T-cell (primary cell): ENCODE measurements around the gene HS6ST3. TPM values are rescaled to one million over a fixed set of nuclear protein-coding genes. Genes with fewer than 3 reads are reported as not detected.

ENCODE experiments used
- ATAC-seq, 4 experiments: fragments of 200-7000 bp in 3 of 4; fragments of 150-1000 bp in 1 of 4; cut with Tn5 transposase; replicated peaks in 1 of 4; 1 replicate in 3 of 4; 2 replicates in 1 of 4; pipeline ENCODE4 v1.10.0; 2021; ENCODE audit warnings: moderate library complexity in 3 of 4, mild to moderate bottlenecking in 2 of 4, moderate number of reproducible peaks in 1 of 4
- CTCF ChIA-PET, 2 donors: fragments of 300-600 bp; sonication (Branson Sonifier 250); formaldehyde crosslinking; loops; one replicate each; lab custom pipeline; 2022; ENCODE audit warnings: antibody characterized with exemption in 2 of 2; lab: Charles Lee
- POLR2A ChIA-PET, 2 donors: fragments of 300-600 bp; sonication (Branson Sonifier 250); formaldehyde crosslinking; loops; one replicate each; lab custom pipeline; 2022; ENCODE audit warnings: antibody characterized with exemption in 2 of 2; lab: Charles Lee
- DNase-seq, 35 experiments: peaks; one replicate each; pipeline versions ENCODE4 v3.0.0 to v3.0.0-alpha.2; 2013 to 2023
- H3K27ac ChIP-seq: one replicate; pipeline ENCODE4 v1.5.1; 2013; ENCODE audit warnings: low read length
- H3K27me3 ChIP-seq, 2 experiments: replicated peaks in 1 of 2; 1 replicate in 1 of 2; 2 replicates in 1 of 2; pipeline versions ENCODE4 v1.6.1 to v1.7.0; 2013; ENCODE audit warnings: low read length in 1 of 2, mixed read lengths in 1 of 2; ENCODE audit not compliant: control insufficient read depth in 2 of 2, insufficient read depth in 2 of 2; ENCODE audit errors: extremely low read depth in 1 of 2
- H3K36me3 ChIP-seq, 2 donors: 1 replicate in 1 of 2; 2 replicates in 1 of 2; pipeline versions ENCODE4 v1.6.1 to v1.7.0; 2013; ENCODE audit warnings: low read length in 1 of 2; ENCODE audit not compliant: control insufficient read depth in 2 of 2, insufficient read depth in 1 of 2; ENCODE audit errors: extremely low read depth in 1 of 2
- H3K4me1 ChIP-seq, 2 experiments: 1 replicate in 1 of 2; 2 replicates in 1 of 2; pipeline versions ENCODE4 v1.6.1 to v1.7.0; 2013; ENCODE audit warnings: low read length in 2 of 2, mixed read lengths in 1 of 2; ENCODE audit not compliant: insufficient read depth in 2 of 2, control insufficient read depth in 1 of 2; ENCODE audit errors: extremely low read depth in 1 of 2
- H3K4me3 ChIP-seq, 2 donors: 1 replicate in 1 of 2; 2 replicates in 1 of 2; pipeline versions ENCODE4 v1.5.1 to v1.7.0; 2013; ENCODE audit warnings: mild to moderate bottlenecking in 2 of 2, low read length in 1 of 2, moderate library complexity in 1 of 2; ENCODE audit not compliant: control insufficient read depth in 1 of 2; ENCODE audit errors: extremely low read depth in 1 of 2
- H3K9me3 ChIP-seq: 2 replicates; pipeline ENCODE4 v1.7.0; 2013
- H3K27ac Mint-ChIP-seq, 2 donors: one replicate each; pipeline ENCODE4 v1.8.0; 2020 to 2021; ENCODE audit warnings: mild to moderate bottlenecking in 2 of 2, mixed read lengths in 2 of 2
- H3K27me3 Mint-ChIP-seq, 2 donors: one replicate each; pipeline ENCODE4 v1.8.0; 2021 to 2022; ENCODE audit warnings: mixed read lengths in 2 of 2
- H3K36me3 Mint-ChIP-seq: one replicate; pipeline ENCODE4 v1.8.0; 2021; ENCODE audit warnings: mixed read lengths
- H3K4me1 Mint-ChIP-seq, 3 donors: one replicate each; pipeline ENCODE4 v1.8.0; 2020 to 2022; ENCODE audit warnings: mixed read lengths in 3 of 3, mild to moderate bottlenecking in 1 of 3
- H3K4me3 Mint-ChIP-seq, 3 donors: one replicate each; pipeline ENCODE4 v1.8.0; 2020 to 2022; ENCODE audit warnings: mild to moderate bottlenecking in 3 of 3, mixed read lengths in 3 of 3, moderate library complexity in 3 of 3
- H3K9me3 Mint-ChIP-seq, 3 donors: one replicate each; pipeline ENCODE4 v1.8.0; 2020 to 2022; ENCODE audit warnings: mixed read lengths in 3 of 3
- WGBS: methylation state at CpG from one replicate; pipeline ENCODE4 v1.1.5; 2013; ENCODE audit warnings: missing lambda C conversion rate; ENCODE audit not compliant: insufficient coverage; 5-methylcytosine and 5-hydroxymethylcytosine counted together
- total RNA-seq, 35 experiments: library from RNA in 6 of 35; stranded (reverse) in 6 of 35; fragments of 120-200 nt in 1 of 35; gene quantifications; one replicate each; pipeline versions ENCODE4 v1.2.1 to v1.2.4 and lab custom pipeline; 2013 to 2026

Gene HS6ST3
- total RNA-seq, 5 donors from 2014 or later (not counting 1 experiment from before 2014, with no cell fraction given): not detected

DNA sequence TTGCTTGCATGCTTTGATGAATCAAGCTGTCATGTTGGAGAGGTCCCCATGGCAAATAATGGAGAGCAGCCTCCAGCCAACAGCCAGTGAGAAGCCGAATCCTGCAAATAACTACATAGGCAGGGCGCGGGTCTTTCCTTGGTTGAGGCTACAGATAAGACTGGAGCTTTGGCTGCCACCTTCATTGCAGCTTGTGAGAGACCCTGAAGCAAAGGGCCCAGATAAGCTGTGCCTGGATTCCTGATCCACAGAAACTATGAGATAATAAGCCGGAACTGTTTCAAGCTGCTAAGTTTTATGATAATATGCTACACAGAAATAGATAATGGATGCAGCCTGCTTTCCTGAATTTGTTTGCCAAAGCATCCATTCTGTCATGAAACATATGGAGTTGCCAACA, 257.0 kb downstream of the HS6ST3 start:
- Histone ChIP-seq H3K4me1 (no peaks in the 10 kb centered on the region), H3K36me3 (no peaks in the 10 kb centered on the region), H3K27me3 (no peaks in the 10 kb centered on the region), H3K9me3 (no peaks in the 10 kb centered on the region), H3K27ac (no peak overlapping the region), H3K4me3 (no peak overlapping the region)
- Mint-ChIP-seq H3K27me3 (no peaks in the 10 kb centered on the region), H3K4me3 (no peak overlapping the region), H3K36me3 (no peaks in the 10 kb centered on the region), H3K4me1 (no peaks in the 10 kb centered on the region), H3K27ac (no peak overlapping the region), H3K9me3 (peaks cover 4 to 11% (median 6%) of the 10 kb centered on the region in 3 donors)
- DNase-seq (no peak), ATAC-seq (no peak)
- CTCF ChIA-PET: no interaction called here
- POLR2A ChIA-PET: no interaction called here
- WGBS: 80% methylated on average over 1 of the region's 4 CpGs

DNA sequence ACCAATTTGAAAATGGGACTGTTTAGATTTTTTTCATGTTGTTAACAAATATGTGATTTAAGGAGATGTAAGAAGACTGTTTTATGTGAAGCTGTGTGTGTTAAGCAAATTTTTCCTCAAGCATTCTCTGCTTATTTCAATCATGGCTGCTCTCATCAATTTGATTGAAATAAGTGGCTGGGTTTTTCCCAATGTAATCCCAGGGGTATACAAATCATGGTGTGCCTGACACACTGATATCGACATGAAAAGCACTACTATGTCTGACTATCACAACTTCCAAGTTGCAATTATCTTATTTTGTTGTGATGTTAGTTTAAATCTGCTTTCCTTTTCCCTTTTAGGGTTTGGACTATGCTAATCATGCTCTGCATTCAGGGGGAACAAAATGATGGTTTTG, 283.7 kb downstream of the HS6ST3 start:
- no peaks in the 10 kb centered on the region for H3K27me3 ChIP-seq

DNA sequence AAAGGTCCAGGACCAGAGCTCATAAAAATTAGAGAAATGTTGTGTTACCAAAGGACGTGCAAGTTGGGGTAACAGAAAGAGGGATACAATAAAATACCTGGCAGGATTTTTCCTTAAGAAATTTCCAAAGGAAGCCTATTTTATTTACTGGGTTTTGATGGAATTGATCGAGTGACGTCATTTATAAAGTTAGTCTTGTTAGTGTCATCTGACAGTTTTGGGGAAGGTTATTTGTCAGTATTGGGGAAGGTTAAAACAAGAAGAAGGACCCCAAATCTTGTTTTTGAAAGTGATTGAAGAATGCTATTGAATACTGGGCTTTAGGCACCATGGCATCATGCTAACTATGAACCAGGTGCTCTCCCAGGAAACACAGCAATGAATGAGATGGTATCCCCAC, 287.9 kb downstream of the HS6ST3 start:
- DNase-seq: no peak
- Histone ChIP-seq H3K4me1 (no peaks in the 10 kb centered on the region), H3K27me3 (no peaks in the 10 kb centered on the region), H3K9me3 (no peaks in the 10 kb centered on the region), H3K36me3 (no peaks in the 10 kb centered on the region), H3K27ac (no peak overlapping the region), H3K4me3 (no peak overlapping the region)
- 100% methylated on average over 1 of the region's 3 CpGs for WGBS
- no peak overlapping the region for H3K4me3 Mint-ChIP-seq
- no peaks in the 10 kb centered on the region for H3K4me1 Mint-ChIP-seq
- H3K27ac Mint-ChIP-seq: no peak overlapping the region
- H3K36me3 Mint-ChIP-seq: no peaks in the 10 kb centered on the region
- no peaks in the 10 kb centered on the region for H3K27me3 Mint-ChIP-seq
- ATAC-seq: no peak
- ChIA-PET CTCF (no interaction called here), POLR2A (no interaction called here)
- H3K9me3 Mint-ChIP-seq: peaks cover 10 to 21% (median 10%) of the 10 kb centered on the region in 3 donors

More for the DNA sequence above, 283.7 kb downstream of the HS6ST3 start:
- POLR2A ChIA-PET: no interaction called here
- no peaks in the 10 kb centered on the region for H3K4me1 Mint-ChIP-seq
- Histone ChIP-seq H3K36me3 (no peaks in the 10 kb centered on the region), H3K4me3 (no peak overlapping the region), H3K9me3 (no peaks in the 10 kb centered on the region), H3K27ac (no peak overlapping the region), H3K4me1 (no peaks in the 10 kb centered on the region)
- H3K4me3 Mint-ChIP-seq: no peak overlapping the region
- H3K27ac Mint-ChIP-seq: no peak overlapping the region
- no peaks in the 10 kb centered on the region for H3K36me3 Mint-ChIP-seq
- DNase-seq (no peak), ATAC-seq (no peak)
- no CpG with 5 or more reads among the region's 1 CpG for WGBS
- CTCF ChIA-PET: no interaction called here
- H3K27me3 Mint-ChIP-seq: no peaks in the 10 kb centered on the region
- H3K9me3 Mint-ChIP-seq: peaks cover 10 to 13% (median 11%) of the 10 kb centered on the region in 3 donors

DNA sequence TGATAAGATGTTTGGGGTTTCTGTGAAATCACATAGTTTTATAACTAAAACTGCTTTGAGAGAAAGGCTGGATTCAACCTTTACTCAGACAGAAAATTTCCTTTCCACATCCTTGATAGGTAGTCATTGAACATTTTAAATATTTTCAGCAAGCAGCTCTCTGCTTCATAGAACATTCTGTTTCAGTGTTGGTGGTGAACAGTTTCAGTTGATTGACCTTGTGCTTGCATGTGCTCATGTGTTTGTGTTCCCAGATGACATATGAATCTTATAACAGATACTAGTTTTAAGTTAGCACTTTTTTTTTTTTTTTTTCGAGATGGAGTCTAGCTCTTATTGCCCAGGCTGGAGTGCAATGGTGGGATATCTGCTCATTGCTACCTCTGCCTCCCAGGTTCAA, 290.1 kb downstream of the HS6ST3 start:
- H3K4me1 Mint-ChIP-seq: no peaks in the 10 kb centered on the region
- no peaks in the 10 kb centered on the region for H3K27me3 Mint-ChIP-seq
- no peaks in the 10 kb centered on the region for H3K36me3 Mint-ChIP-seq
- H3K9me3 Mint-ChIP-seq: peaks cover 7 to 22% (median 9%) of the 10 kb centered on the region in 3 donors
- H3K27me3 ChIP-seq: no peaks in the 10 kb centered on the region
- H3K4me3 Mint-ChIP-seq: no peak overlapping the region
- no peaks in the 10 kb centered on the region for H3K4me1 ChIP-seq
- H3K9me3 ChIP-seq: no peaks in the 10 kb centered on the region
- DNase-seq (no peak), ATAC-seq (no peak)
- no CpG with 5 or more reads among the region's 1 CpG for WGBS
- no peak overlapping the region for H3K27ac ChIP-seq
- no peak overlapping the region for H3K4me3 ChIP-seq
- ChIA-PET POLR2A (no interaction called here), CTCF (no interaction called here)
- no peaks in the 10 kb centered on the region for H3K36me3 ChIP-seq
- no peak overlapping the region for H3K27ac Mint-ChIP-seq

DNA sequence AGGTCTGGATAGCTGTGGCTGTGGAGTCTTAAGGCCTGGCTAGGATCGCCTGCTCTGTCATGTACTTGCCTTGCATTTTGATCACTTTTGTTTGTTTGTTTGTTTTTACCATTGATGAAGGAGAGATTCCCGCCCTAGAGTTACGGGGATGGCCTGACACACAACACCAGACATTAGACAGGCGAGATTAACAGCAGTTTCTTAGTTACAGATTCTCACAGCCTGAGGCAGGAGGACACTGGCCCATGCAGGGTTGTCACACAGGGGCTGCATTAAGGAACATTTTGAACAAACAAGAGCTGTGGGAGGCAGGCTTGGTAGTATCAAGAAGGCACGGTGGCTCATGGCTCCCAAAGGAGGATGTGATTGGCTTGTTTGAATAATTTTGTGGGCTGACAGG, 291.8 kb downstream of the HS6ST3 start:
- no peak overlapping the region for H3K27ac ChIP-seq
- ATAC-seq (no peak), DNase-seq (no peak)
- CTCF ChIA-PET: no interaction called here
- H3K27me3 ChIP-seq: no peaks in the 10 kb centered on the region
- POLR2A ChIA-PET: no interaction called here
- no peak overlapping the region for H3K4me3 Mint-ChIP-seq
- H3K36me3 Mint-ChIP-seq: no peaks in the 10 kb centered on the region
- H3K36me3 ChIP-seq: no peaks in the 10 kb centered on the region
- H3K4me3 ChIP-seq: no peak overlapping the region
- WGBS: 81% methylated on average over 3 of the region's 5 CpGs
- H3K4me1 ChIP-seq: no peaks in the 10 kb centered on the region
- no peaks in the 10 kb centered on the region for H3K27me3 Mint-ChIP-seq
- no peaks in the 10 kb centered on the region for H3K4me1 Mint-ChIP-seq
- peaks cover 0 to 17% (median 0%) of the 10 kb centered on the region in 3 donors for H3K9me3 Mint-ChIP-seq
- no peak overlapping the region for H3K27ac Mint-ChIP-seq
- no peaks in the 10 kb centered on the region for H3K9me3 ChIP-seq

DNA sequence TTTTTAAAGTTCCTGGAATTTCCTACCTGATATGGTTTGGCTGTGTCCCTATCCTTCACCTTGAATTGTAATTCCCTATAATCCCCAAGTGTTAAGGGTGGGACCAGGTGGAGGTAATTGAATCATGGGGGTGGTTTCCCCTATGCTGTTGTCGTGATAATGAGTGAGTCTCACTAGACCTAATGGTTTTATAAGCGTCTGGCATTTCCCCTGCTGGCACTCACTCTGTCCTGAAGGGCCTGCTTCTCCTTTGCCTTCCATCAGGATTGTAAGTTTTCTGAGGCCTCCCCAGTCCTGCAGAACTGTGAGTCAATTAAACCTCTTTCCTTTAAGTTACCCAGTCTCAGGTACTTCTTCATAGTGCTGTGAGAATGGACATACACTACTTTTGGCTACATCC, 298.7 kb downstream of the HS6ST3 start:
- POLR2A ChIA-PET: no interaction called here
- Histone ChIP-seq H3K27ac (no peak overlapping the region), H3K4me1 (no peaks in the 10 kb centered on the region), H3K4me3 (no peak overlapping the region), H3K36me3 (no peaks in the 10 kb centered on the region), H3K27me3 (no peaks in the 10 kb centered on the region), H3K9me3 (no peaks in the 10 kb centered on the region)
- DNase-seq (no peak), ATAC-seq (no peak)
- Mint-ChIP-seq H3K27me3 (no peaks in the 10 kb centered on the region), H3K9me3 (peaks cover 7 to 12% (median 10%) of the 10 kb centered on the region in 3 donors), H3K27ac (no peak overlapping the region), H3K4me3 (no peak overlapping the region), H3K36me3 (no peaks in the 10 kb centered on the region), H3K4me1 (no peaks in the 10 kb centered on the region)
- CTCF ChIA-PET: no interaction called here
- WGBS: 83% methylated on average over 1 of the region's 2 CpGs

DNA sequence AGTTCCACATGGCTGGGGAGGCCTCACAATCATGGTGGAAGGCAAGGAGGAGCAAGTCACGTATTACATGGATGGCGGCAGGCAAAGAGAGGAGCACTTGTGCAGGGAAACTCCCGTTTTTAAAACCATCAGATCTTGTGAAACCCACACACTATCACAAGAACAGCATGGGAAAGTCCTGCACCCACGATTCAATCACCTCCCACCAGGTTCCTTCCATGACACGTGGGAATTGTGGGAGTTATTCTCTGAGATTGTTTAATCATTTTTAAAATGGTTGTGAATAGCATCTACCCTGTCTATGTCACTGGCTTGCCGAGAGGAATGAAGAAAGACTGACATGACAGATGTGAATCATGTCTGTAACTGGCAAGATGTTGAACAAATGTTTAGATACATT, 301.7 kb downstream of the HS6ST3 start:
- Histone ChIP-seq H3K4me3 (no peak overlapping the region), H3K9me3 (no peaks in the 10 kb centered on the region), H3K27ac (no peak overlapping the region), H3K36me3 (no peaks in the 10 kb centered on the region), H3K27me3 (no peaks in the 10 kb centered on the region), H3K4me1 (no peaks in the 10 kb centered on the region)
- Mint-ChIP-seq H3K36me3 (no peaks in the 10 kb centered on the region), H3K4me3 (no peak overlapping the region), H3K27ac (no peak overlapping the region), H3K27me3 (no peaks in the 10 kb centered on the region), H3K9me3 (peaks cover 7 to 15% (median 13%) of the 10 kb centered on the region in 3 donors), H3K4me1 (no peaks in the 10 kb centered on the region)
- WGBS: 100% methylated on average over 1 of the region's 6 CpGs
- ChIA-PET POLR2A (no interaction called here), CTCF (no interaction called here)
- ATAC-seq (no peak), DNase-seq (no peak)
